Keratinocyte (primary cell): ENCODE results near the gene DIAPH3. TPM values are rescaled to one million over a fixed set of nuclear protein-coding genes. Genes with fewer than 3 reads are reported as not detected.

Source experiments
- DNase-seq: peaks from one replicate; pipeline ENCODE4 v3.0.0-alpha.2; 2011; ENCODE audit warnings: low read depth, missing footprints, low spot score
- FAIRE-seq: peaks from 2 replicates; lab custom pipeline; 2011; peaks lifted over from hg19 to GRCh38; lab: Jason Lieb, UNC
- H2AFZ ChIP-seq: 2 replicates; pipeline ENCODE4 v1.6.0; 2012; ENCODE audit warnings: low read length, control low read depth, inconsistent platforms; ENCODE audit not compliant: control insufficient read depth
- H3K27ac ChIP-seq: 2 replicates; pipeline ENCODE4 v1.5.1; 2011; ENCODE audit warnings: low read length; ENCODE audit not compliant: control insufficient read depth, insufficient read depth
- H3K27me3 ChIP-seq: 3 replicates; pipeline ENCODE4 v1.6.0; 2011; ENCODE audit warnings: low read length; ENCODE audit not compliant: control insufficient read depth, insufficient read depth; ENCODE audit errors: extremely low read depth
- H3K36me3 ChIP-seq, 2 experiments: 2 replicates in 1 of 2; 3 replicates in 1 of 2; pipeline ENCODE4 v1.5.1; 2011; ENCODE audit warnings: low read length in 2 of 2, mild to moderate bottlenecking in 1 of 2; ENCODE audit not compliant: control insufficient read depth in 2 of 2, insufficient read depth in 2 of 2; ENCODE audit errors: extremely low read depth in 1 of 2
- H3K4me1 ChIP-seq: 3 replicates; pipeline ENCODE4 v1.5.1; 2011; ENCODE audit warnings: low read length; ENCODE audit not compliant: control insufficient read depth, insufficient read depth; ENCODE audit errors: extremely low read depth
- H3K4me2 ChIP-seq: 3 replicates; pipeline ENCODE4 v1.6.0; 2011; ENCODE audit warnings: low read depth, low read length; ENCODE audit not compliant: control insufficient read depth, insufficient read depth; ENCODE audit errors: extremely low read depth
- H3K4me3 ChIP-seq, 3 experiments: fragments of 200-600 bp in 1 of 3; sonication (generic) in 1 of 3; 2 replicates in 2 of 3; 3 replicates in 1 of 3; pipeline ENCODE4 v1.5.1; 2011 to 2016; ENCODE audit warnings: low read length in 3 of 3, mild to moderate bottlenecking in 3 of 3, control low read depth in 2 of 3, inconsistent platforms in 1 of 3, low read depth in 1 of 3, mixed read lengths in 1 of 3, mixed run types in 1 of 3, moderate library complexity in 1 of 3; ENCODE audit not compliant: control insufficient read depth in 2 of 3, insufficient read depth in 2 of 3; ENCODE audit errors: extremely low read depth in 1 of 3
- H3K79me2 ChIP-seq: 2 replicates; pipeline ENCODE4 v1.6.0; 2012; ENCODE audit warnings: low read length; ENCODE audit not compliant: control insufficient read depth, insufficient read depth
- H3K9ac ChIP-seq: 3 replicates; pipeline ENCODE4 v1.6.0; 2011; ENCODE audit warnings: low read length; ENCODE audit not compliant: control insufficient read depth, insufficient read depth; ENCODE audit errors: extremely low read depth
- H3K9me1 ChIP-seq: 3 replicates; pipeline ENCODE4 v1.6.0; 2011; ENCODE audit warnings: low read length; ENCODE audit not compliant: control insufficient read depth, insufficient read depth; ENCODE audit errors: extremely low read depth
- H3K9me3 ChIP-seq: 2 replicates; pipeline ENCODE4 v1.5.1; 2012; ENCODE audit warnings: low read depth, low read length; ENCODE audit not compliant: control insufficient read depth
- H4K20me1 ChIP-seq: 3 replicates; pipeline ENCODE4 v1.6.0; 2011; ENCODE audit warnings: low read length; ENCODE audit not compliant: control insufficient read depth, insufficient read depth; ENCODE audit errors: extremely low read depth
- CTCF ChIP-seq, 3 experiments: IDR thresholded peaks in 1 of 3; conservative IDR thresholded peaks in 1 of 3; optimal IDR thresholded peaks in 1 of 3; 2 replicates in 2 of 3; 3 replicates in 1 of 3; pipeline versions ENCODE3 to v1.5.1; 2011; ENCODE audit warnings: low read length in 3 of 3, mild to moderate bottlenecking in 3 of 3, moderate library complexity in 2 of 3, control low read depth in 1 of 3, inconsistent platforms in 1 of 3; ENCODE audit not compliant: insufficient read depth in 2 of 3; ENCODE audit errors: extremely low read depth in 1 of 3
- EZH2 ChIP-seq: IDR thresholded peaks from one replicate; pipeline ENCODE4 v1.6.1; 2012; ENCODE audit warnings: inconsistent platforms, mild to moderate bottlenecking, low read length, moderate library complexity
- dilution Hi-C: fragments of 300-500 bp; cut with MboI; formaldehyde crosslinking; loops from one replicate; pipeline ENCODE4 v1.7.0; 2020; ENCODE audit warnings: low sequenced_read_pairs; ENCODE audit not compliant: extremely low pct_ligation_motif_present
- polyA plus RNA-seq, 5 experiments: library from polyadenylated mRNA; depleted of rRNA in 3 of 5; stranded (reverse) in 3 of 5; stranded (forward) in 1 of 5; unstranded in 1 of 5; fragments of >200 nt; gene quantifications; 1 replicate in 1 of 5; 2 replicates in 3 of 5; 3 replicates in 1 of 5; pipeline versions ENCODE4 v1.2.1 to v1.2.3, GENCODE V29; 2011 to 2012; ENCODE audit warnings: missing spikeins in 2 of 5, low read depth in 1 of 5, low replicate concordance in 1 of 5

The DIAPH3 gene
- polyA plus RNA-seq, 1 donor (not counting 4 experiments of a cell fraction or from before 2014, with no cell fraction given): 9.0 TPM

GRCh38 chr13:59696271-59696670, 467.5 kb downstream of the DIAPH3 start:
- Histone ChIP-seq H3K36me3 (no peaks in the 10 kb centered on the region), H3K4me2 (no peak overlapping the region), H3K27ac (no peak overlapping the region), H3K79me2 (no peaks in the 10 kb centered on the region), H4K20me1 (no peaks in the 10 kb centered on the region), H3K4me3 (no peak overlapping the region), H2AFZ (no peak overlapping the region), H3K27me3 (no peaks in the 10 kb centered on the region), H3K9me1 (no peaks in the 10 kb centered on the region), H3K9ac (no peak overlapping the region), H3K9me3 (no peaks in the 10 kb centered on the region), H3K4me1 (no peaks in the 10 kb centered on the region)
- TF ChIP-seq EZH2 (no peak), CTCF (optimal IDR thresholded peaks at IDR 0.05 in 1 of 3, IDR thresholded peaks at IDR 0.05 in 1 of 3, conservative IDR thresholded peaks at IDR 0.05 in 1 of 3; ENCODE audit: extremely low read depth in 1 of 3, insufficient read depth in 2 of 3, low read length in 3 of 3) (no peak)
- DNase-seq (no peak), FAIRE-seq (peak; percentile 17)
- dilution Hi-C loops: no loop called here

- H2AFZ ChIP-seq: no peak overlapping the region
- H3K36me3 ChIP-seq: no peaks in the 10 kb centered on the region
- no peak overlapping the region for H3K4me3 ChIP-seq
- no peaks in the 10 kb centered on the region for H3K79me2 ChIP-seq
- TF ChIP-seq EZH2: no peak
- no peak for TF ChIP-seq CTCF (optimal IDR thresholded peaks at IDR 0.05 in 1 of 3, IDR thresholded peaks at IDR 0.05 in 1 of 3, conservative IDR thresholded peaks at IDR 0.05 in 1 of 3; ENCODE audit: extremely low read depth in 1 of 3, insufficient read depth in 2 of 3, low read length in 3 of 3)
- dilution Hi-C loops: no loop called here
- FAIRE-seq (no peak), DNase-seq (no peak)
- H3K9me1 ChIP-seq: no peaks in the 10 kb centered on the region
- H3K9ac ChIP-seq: no peak overlapping the region
- H3K4me1 ChIP-seq: no peaks in the 10 kb centered on the region
- H3K27ac ChIP-seq: no peak overlapping the region
- no peak overlapping the region for H3K4me2 ChIP-seq
- no peaks in the 10 kb centered on the region for H4K20me1 ChIP-seq
- no peaks in the 10 kb centered on the region for H3K27me3 ChIP-seq
- no peaks in the 10 kb centered on the region for H3K9me3 ChIP-seq
Measured at GRCh38 chr13:59691501-59692066, 472.1 kb downstream of the DIAPH3 start.
